Activated gamma-delta T cell treated with Interleukin-2 at 50 U/mL for 16 hours (primary cell): Measurements from ENCODE around the gene NOX1.

Source experiments
- DNase-seq: peaks from one replicate; pipeline ENCODE4 v3.0.0-alpha.2; 2020

NOX1 gene

DNA sequence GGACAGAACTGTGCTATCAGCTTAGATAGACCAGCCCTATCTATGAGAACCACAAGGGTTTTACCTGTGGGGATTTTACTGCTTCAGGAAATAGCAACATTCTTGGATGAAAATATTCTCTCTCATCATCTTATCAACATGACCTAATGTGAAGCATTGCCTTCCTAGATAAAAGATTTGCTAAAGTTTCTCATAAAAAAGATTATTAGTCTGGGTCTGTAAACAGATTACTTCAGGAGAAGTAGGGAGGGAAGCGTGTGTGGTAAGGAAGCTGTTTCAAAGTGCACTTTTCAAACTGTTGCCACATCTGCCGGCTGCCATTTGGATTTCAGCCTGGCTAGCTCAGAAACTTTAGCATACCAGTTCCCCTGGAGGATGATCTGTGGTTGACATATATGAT, at the start of gene NOX1:
TSS of gene NOX1 (minus strand) at position 35 of the 400 bp plus-strand sequence. CDS start 220 bp downstream, outside the sequence.
- no peak for DNase-seq

DNA sequence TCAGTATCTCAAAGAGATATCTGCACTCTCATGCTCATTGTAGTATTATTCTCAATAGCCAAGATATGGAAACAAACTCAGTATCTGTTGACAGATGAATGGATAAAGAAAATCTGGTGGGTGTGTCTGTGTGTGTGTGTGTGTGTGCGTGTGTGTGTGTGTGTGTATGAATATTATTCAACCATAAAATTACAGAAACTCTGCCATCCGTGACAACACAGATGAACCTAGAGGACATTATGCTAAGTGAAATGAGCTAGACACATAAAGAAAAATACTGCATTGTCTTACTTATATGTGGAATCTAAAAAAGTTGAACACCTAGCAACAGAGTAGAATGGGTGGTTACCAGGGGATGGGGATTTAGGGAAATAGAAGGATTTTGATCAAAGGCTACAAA, 41.4 kb upstream of the NOX1 start:
- no peak for DNase-seq

DNA sequence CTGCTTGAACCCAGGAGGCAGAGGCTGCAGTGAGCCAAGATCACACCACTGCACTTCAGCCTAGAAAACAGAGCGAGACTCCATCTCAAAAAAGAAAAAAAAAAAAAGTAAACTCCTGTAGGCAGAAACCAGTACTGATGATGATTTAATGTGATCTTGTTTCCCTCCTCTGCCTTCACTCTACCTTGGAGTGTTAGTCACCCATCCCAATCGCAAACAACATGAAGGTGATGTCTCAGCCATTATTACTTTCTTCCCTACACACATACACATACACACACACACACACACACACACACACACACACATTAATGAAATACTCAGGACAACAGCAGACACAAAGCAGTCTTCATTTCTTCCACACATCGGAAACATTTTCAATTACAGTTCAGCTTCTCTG, 39.0 kb upstream of the NOX1 start:
- DNase-seq: no peak

DNA sequence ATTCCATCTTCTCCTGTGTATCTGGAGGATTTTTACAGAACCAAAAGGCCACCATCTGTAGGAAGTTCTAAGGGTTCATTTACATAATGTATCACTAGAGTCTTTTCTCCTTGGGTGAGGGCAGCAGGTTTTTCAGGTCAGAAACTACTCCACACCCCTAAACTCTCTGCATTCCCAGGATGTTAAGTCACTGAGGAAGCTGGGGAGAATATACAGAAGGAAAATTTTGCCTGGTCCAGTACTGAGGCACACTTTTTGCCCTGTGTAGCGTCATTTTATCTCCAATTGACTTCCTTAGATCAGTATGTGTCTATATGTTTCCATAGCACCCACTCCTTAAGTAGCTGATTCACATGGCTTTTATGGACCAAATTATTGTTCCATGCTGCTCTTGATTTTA, 37.6 kb upstream of the NOX1 start:
- DNase-seq: no peak

DNA sequence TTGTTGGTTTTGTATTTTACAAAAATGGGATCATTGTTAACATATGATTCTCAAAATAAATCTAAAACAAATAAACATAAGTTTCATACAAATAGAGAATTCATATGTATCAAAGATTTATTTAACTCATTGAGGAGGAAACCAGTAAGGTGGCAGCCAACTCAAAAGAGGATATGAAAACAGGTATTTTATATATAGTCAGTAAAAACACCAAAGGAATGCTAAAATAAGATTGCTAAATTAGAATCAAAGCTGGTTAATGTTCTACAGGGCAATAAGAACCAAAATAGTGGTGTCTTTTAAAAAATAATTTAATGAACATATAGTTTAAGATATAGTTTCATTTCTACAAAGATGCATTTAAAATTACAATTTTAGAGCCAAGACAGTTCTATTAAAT, 31.5 kb upstream of the NOX1 start:
- no peak for DNase-seq

DNA sequence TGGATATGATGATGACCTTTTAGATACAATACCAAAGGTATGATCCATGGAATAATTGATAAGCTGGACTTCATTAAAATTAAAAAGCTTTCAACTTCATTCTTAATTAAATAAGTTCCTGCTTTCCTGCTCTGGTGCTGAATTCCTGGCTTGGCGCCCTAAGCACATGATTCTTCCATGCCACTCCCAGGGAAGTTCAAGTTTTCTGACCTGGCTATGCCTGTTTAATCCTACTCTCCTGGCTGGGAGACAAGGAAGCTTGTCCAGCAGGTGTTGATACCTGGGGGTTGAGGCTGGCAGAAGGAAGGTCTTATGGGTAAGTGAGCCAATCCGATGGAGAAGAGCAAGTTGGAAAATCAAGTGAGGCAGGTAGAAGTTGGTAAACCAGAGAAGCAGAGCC, 30.3 kb upstream of the NOX1 start:
- DNase-seq: no peak

DNA sequence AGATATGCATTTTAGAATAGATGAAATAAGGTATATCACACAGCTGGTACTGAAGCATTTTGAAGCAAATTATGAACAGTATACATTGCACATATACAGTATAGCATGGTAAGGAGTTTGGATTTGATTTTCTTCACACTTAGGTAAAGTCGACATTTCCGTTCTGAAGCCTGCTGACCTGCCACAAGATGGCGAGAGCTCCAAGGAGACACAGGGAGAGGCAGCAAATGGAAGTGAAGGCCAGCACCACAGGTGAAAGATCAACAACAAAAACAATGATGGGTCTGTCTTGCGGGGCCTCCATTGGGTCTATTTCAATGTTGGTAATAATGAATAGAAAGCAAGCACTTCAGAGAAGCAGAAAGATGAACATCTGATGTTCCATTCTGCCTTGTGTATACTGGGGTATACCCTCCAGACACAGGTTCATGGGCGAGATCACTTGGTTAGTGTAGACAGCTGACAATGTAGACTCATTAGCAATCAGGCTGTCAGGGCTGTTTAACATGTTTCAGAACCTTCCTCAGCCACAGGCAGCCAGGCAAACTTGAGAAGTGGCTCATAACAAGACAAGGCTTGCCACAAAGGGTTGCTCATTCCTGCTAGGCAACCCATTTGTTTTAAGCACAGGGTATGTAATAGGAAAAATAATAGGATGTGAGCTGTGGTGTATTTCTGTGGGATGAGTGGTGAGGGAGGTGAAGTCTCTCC, 21.4 kb upstream of the NOX1 start:
- no peak for DNase-seq

DNA sequence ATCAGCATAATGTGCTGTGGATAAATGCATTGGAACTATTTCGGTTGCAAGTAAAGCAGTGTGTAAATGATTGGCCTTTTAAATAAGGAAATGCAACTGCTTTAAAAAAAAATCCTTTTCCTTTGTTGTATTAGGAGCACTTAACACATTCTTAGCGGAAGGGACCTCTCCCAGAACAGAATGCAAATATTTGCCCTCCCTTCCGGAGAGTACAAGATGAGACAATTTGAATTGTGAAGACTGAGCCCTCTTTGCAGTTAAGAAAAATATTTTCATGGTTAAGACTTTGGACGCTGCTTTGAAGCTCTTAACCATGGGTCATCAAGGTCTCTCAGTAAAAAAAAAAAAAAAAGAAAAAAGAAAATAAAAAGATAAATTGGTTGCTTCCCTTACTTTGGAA, 9.5 kb upstream of the NOX1 start:
- DNase-seq: no peak

DNA sequence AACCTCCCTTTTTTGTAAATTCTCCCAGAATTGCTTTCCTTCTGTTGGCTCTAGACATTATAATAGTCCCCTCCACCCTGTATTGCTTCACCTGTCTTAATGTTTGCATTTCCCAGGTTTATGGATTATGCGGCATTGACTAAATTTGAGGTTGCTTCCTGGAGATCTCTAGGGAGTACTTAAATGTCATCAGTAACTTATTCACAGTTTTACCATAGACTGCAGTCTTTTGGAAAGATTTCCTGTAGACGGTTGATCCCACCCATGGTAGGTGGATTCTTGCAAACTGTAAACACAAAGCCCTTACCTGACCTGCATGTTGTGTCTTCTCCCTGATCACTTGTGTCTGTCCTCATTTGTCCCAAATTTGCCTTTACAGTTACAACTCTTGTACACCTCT, 6.2 kb upstream of the NOX1 start:
- no peak for DNase-seq

DNA sequence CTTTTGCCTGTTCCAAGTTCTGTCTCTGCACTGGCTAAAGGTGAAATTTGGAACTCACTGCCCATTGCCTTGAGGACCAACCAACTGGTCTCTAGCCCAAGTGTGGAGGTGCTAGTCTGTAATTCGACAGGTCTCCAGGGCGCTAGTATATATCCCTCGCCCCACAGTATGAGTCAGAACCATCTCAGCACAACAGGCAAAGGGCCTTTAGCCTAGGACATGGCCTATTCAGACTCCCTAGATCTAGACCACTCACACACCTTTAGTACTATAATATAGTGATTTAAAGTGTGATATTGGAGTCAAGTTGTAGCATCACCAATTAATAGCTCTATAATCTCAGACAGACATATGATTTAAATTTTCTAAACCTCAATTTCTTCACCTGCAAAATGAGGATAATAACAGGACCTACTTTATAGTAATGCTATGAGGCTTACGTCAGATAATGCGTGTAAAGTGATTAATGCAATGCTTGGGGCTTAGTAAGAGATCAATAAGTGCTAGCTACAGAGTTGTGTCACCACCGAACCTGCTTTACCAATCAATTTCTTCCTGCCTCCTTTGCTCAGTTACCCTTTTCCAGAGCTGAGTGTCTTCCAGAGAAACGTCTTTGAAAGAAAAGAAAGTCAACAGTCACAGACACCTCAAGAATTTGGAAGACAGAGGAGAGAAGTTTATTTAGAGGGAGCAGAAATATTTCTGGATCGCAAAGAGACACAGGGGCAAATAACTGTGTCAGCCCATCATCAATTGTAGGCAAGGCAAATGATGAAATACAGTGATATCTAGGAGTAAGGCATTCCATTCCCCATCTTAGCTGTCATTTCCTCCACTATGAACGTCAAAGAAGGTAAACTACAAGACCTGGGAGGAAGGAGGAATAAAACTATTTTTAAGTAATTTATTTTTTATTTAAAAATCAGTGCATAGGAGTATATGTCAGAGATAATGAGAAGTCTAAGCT, 2.3 kb downstream of the NOX1 start:
- DNase-seq: no peak

DNA sequence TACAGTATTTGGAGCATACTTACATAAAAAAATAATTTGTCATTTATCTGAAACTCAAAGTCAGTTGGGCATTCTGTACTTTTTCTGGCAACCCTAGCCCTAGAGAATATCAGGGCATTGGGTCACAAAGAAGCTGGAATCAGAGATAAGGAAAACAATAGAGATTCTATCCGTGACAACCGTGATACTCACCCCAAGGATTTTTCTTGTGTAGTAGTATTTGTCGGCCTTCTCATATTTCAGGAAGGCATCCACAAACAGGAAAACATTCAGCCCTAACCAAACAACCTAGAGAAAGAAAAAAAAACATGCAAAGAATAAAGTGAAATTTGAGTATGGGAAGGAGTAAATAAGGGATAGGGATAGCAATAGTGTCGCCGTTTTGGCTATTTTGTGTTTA, 3.6 kb downstream of the NOX1 start:
- no peak for DNase-seq

DNA sequence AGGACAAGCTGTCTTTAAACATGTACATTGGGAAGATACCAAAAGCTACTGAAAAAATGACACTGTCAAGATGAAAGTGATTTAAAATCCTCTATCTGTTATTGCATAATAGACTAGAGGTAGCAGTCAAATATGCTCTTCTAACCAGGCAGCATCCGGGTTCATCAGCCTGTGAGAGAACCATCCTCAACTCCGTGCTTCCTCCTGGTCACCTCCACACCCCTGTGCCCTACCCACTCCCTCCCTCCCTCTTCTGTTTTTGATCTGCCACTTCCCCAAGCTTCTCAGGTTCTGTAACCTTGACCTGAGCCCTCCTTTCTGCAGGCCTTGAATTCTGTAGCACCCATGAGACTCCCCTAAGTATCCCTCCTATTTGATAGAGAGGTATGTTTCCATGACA, 5.9 kb downstream of the NOX1 start:
- no peak for DNase-seq

DNA sequence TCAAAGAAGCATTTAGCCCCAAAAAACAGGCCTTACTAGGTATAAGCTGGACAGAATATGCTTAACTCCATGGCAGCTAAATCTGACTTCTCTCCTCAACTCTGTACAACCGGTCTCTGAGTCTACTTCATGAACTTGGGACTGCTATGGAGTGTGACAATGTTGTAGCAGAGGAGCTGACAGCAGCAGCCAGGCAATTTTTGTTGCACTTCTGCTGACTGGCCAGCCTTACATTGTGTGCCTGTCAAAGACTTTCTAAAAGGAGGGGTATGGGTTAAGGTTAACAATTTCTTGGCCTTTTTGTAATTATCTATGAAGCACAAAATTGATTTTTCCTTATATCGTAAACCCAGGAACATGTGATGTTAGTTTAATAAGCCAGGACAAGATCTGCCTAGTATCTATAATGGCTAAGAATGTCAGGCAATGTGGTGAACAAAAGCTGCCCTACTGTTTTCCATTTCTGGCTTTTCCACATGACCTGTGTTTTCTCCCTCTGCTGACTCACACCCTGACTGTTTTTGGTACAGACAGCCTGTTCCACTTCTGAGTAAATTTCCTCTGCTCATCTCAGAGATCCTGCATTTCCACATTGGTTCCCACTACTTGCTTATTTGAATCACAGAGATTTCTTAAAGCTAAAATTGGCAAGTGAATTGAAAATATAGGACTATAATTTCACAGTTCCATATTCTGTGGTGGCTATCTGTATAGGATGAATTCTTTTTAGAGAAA, 9.3 kb downstream of the NOX1 start:
- no peak for DNase-seq

DNA sequence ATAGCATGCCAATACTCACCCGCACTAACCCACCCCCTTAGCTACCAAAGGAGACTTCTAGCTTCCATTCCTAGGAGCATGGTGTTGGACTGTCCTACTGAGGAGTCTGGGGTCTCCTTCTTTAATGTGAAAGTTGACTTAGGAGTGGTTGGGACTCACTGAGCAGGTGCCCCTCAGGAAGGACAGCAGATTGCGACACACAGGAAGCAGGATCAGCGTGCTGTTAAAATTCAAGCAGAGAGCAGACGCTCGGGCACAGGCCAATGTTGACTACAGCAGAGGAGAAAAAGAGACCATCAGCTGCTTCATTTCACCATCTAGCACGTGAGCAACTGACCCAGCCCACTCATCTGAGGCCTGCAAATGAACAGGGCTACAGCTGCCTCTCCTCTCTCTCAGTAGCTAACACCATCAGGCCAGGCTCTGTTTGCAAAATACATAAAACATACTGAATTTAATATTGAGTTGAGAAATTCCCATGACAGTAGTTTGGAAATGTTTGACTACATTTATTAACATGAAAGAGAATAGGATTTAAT, 10.8 kb downstream of the NOX1 start:
- no peak for DNase-seq

DNA sequence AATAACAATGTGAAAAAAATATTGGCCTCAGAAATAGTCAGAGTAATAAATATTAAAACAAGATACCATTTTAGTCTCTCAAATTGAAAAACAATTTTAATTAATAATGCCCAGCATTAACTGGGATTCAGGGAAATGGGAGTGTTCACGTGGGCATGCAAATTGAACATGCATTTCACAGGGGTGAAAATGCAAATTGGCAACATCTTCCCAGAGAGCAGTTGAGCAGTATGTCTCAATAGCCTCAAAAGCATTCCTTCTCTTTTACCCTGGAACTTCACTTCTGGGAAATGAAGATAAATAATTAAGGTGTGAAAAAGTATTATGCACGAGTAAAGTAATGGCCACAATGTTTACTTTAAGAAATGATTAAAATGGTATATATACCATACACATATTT, 21.3 kb downstream of the NOX1 start:
- DNase-seq: no peak

DNA sequence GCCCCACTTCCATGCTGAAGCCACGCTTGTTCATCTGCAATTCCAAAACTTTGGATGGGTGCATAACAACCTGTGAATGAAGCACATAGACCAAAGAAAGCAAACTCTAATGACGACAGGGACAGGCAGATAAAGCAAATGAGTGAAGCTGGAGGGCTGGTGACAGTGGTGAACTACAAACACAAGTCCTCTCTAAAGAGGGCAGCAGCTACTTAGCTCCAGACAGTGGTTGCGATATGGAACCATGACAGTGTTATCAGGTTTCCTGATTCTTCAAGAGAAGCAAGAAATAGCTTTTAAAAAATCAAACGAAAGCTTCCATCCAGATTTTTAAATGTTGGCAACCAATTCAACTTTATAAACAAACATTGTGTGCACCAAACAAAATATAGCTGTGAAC, 23.8 kb downstream of the NOX1 start:
- DNase-seq: no peak

DNA sequence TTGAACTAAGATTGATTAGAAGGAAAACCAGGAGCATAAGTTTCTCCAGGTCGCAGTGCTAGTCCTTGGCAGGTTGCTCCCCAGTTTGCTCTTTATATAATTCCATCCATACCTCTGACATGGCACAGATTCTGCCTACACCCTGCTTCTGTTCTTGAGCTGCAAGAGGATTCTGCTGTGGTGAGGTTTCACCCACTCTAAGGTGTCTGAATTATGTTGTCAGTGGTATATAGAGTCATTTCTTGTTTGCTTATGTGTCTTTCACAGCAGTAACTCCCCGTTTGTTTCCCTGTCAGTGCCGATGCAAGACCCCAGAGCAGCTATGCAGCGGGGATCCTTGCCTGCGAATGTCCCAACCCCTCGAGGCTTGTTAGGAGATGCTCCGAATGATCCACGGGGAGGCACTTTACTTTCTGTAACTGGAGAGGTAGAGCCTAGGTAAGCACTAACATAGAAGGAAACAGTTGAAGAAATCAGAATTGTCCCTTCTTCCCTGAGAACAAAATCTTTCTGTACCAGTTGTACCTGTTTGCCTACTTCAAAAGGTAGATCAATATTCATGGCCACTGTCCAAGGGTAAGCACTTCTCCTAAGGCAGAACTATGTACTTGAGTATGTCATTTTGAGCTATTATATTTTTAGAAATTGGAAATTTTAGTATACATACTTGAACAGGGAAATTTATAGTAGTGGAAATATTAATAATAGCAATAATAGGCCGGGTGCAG, 42.8 kb downstream of the NOX1 start:
- DNase-seq: no peak

DNA sequence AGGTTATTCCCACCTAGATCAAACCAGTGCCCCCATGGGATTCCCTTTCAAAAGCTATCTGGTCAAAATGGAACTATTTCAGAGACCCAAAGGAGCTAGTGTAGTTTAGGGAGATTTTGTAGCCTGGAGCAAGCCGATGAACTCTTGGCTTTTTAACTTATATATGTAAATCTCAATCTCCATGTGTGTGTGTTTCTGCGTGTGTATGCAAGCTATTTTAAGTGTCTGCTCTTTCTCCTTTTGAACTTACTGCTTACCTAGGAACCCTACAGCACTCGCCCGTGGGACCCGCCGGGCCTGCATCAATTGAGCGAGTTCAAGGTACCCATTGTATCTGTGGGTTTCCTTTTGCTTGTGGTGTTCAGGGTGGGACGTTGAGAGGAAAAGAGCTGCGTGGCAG, 43.6 kb downstream of the NOX1 start:
- DNase-seq: no peak

DNA sequence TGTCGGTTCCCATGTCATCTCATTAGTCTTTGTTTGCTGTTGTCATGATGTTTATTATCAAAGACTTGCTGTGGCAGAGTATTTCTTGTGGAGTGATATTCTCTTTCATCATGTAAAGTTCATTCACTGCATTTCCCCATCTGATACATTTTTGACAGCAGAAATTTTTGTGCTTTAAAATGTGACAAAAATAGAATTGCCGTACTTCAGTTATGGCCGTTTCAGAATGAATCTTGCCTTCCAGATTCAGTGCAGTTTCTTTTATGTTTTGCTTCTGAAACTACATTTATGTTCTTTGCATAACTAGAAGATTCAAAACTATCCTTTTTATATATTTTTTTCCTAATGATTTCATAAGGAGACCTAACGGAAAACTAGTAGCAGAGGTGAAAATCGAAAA, 44.0 kb downstream of the NOX1 start:
- DNase-seq: no peak

DNA sequence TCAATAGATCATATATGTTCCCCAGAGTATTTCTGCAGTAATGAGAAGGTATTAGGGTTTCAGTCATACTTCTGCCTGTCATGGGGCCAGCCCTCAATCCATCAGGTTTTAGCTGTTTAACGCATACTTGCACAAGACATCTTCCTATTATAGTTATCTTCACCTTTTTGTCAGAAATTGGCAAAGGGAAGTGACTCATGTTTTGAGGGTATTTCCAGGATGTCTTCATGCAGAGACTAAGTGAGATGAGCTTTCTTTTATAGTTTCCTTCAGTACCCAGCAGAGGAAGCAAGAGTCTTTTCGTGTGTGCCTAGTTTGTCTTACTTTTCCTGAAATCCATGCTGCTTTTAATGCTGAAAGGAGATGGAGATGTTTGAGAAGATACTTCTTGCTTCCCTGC, 44.4 kb downstream of the NOX1 start:
- no peak for DNase-seq

DNA sequence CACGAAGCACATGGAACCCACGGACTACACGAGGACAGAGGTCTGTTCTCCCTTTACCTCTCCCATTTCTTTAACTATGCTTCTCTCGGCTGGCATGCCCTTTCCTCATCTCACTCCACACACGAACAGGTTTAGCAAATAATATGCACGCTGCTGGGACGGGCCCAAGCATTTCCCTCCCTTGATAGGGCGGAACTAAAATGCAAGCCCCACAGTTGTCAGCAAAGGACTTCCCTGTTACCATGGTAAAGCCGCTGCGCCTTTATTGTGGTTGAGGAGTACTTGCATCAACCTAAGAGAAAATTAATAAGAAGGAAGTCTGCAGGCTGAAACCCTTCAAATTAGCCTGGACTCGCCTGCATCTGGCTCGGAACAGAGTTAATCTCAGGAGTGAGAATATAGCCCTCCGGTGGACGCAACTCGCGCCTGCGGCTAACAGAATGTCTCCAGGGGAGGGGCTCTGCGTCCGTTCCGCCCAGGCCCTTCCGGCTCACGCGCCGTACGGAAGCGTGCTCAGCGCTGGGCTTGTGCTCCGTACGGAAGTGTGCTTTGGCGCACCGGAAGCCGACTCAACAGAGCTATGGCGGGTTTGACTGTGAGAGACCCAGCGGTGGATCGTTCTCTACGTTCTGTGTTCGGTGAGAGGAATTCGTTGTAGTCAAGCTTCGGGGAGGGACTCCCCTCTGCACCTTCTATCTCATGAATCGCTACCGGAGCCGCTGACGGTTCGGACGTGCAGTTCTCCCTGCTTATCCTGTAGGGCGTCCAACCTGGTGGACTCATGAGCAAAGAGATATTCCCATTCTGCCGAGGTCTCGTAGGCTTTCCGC, 54.1 kb downstream of the NOX1 start, which contains the start of gene CSTF2:
TSS of gene CSTF2 (plus strand) at position 555 of the 830 bp plus-strand sequence. CDS start at position 581, 26 bp downstream.
- peak; percentile 73 for DNase-seq

DNA sequence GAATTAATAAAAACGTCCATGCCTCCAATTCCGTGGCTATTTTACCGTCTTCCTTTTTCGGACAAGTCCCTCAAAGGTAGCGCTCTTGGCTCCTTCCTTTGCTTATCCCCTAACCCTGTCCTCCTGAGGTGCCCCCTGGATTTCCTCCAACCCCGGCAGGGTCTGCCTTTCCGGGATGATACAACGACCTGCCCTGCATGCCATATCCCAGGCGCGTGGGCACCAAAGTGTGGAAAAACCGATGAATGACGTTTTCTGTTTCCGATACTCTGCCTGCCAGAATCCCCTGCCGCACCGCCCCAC, 54.7 kb downstream of the NOX1 start:
- no peak for DNase-seq
